T-helper 17 cell (primary cell): ENCODE measurements around the gene POU1F1. TPM values are rescaled to one million over a fixed set of nuclear protein-coding genes. Genes with fewer than 3 reads are reported as not detected.
"Not testable (repeated sequence)": the region's sequence is repeated elsewhere in the genome, so short reads cannot be mapped to it uniquely, and the experiment has no call there.

Experiments used
- ATAC-seq: fragments of 150-1000 bp; cut with Tn5 transposase; 2 replicates; pipeline ENCODE4 v1.10.0; 2021; ENCODE audit warnings: mild to moderate bottlenecking, moderate library complexity
- DNase-seq, 3 donors: peaks; one replicate each; pipeline versions ENCODE4 v3.0.0 to v3.0.0-alpha.2; 2020 to 2021
- H3K9me3 ChIP-seq: one replicate; pipeline ENCODE4 v1.7.0; 2013; ENCODE audit warnings: low read length, mild to moderate bottlenecking; ENCODE audit not compliant: control insufficient read depth, poor library complexity, severe bottlenecking
- H3K27ac Mint-ChIP-seq: one replicate; pipeline ENCODE4 v1.8.0; 2022; ENCODE audit warnings: mild to moderate bottlenecking, moderate library complexity, mixed read lengths
- H3K27me3 Mint-ChIP-seq: one replicate; pipeline ENCODE4 v1.8.0; 2022; ENCODE audit warnings: mixed read lengths
- H3K36me3 Mint-ChIP-seq: one replicate; pipeline ENCODE4 v1.8.0; 2022; ENCODE audit warnings: low read depth, mixed read lengths
- H3K4me1 Mint-ChIP-seq: one replicate; pipeline ENCODE4 v1.8.0; 2022; ENCODE audit warnings: mild to moderate bottlenecking, mixed read lengths
- H3K4me3 Mint-ChIP-seq: one replicate; pipeline ENCODE4 v1.8.0; 2022; ENCODE audit warnings: mild to moderate bottlenecking, moderate library complexity, mixed read lengths
- total RNA-seq, 4 donors: library from RNA in 2 of 4; stranded (reverse) in 2 of 4; gene quantifications; one replicate each; pipeline ENCODE4 v1.2.3 and lab custom pipeline; 2022 to 2026

The POU1F1 gene
- total RNA-seq, 2 donors from 2014 or later: not detected

DNA sequence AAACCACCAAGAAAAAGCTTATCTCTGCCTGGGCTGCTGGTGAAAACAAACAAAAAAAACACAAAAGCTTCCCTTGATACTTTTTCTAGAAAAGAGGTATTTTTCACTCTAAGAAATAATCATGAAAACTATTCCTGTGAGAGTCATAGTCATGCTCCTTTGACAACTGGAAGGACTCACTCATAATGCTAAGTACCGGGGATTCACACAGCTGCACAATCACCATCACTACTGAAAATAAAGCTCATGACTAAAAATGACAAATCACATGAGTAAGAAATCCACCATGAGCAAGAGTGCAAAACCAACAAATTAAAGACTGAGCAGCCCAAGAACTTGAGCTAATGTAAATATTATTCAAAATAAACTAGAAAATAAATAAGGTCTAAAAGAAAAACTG is 10.6 kb upstream of the POU1F1 start:
- peaks cover 25% of the 10 kb centered on the region for H3K27me3 Mint-ChIP-seq
- H3K4me1 Mint-ChIP-seq: no peaks in the 10 kb centered on the region
- H3K36me3 Mint-ChIP-seq: peaks cover 5% of the 10 kb centered on the region
- ATAC-seq: no peak
- no peak for DNase-seq
- H3K9me3 ChIP-seq: no peaks in the 10 kb centered on the region
- H3K4me3 Mint-ChIP-seq: no peak overlapping the region
- H3K27ac Mint-ChIP-seq: no peak overlapping the region

DNA sequence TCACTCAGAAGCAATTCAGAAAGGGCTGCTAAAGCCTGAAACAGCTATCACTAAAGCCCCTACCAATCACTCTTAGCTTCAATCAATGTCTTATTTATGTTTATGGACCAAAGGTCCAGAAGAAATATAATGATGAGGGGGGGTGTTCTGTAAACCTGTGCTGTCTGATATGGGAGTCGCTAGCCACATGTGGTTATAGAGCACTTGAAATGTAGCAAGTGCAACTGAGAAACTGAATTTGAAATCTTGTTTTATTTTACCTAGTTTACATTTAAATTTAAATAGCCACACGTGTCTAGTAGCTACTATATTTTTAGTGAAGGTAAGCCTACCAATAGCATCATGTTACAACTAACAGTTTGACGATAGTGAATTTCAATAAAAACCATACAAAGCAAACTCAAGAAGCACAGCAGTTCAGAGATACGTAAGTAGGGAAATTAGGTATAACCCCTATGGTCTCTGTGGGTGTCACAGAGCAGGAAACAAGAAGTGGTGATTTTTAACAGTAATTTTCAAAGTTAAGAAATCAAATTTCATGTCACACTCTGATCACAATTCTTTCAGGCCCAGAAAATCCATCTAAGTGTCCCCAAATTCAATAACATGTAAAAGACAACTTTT is 3.6 kb downstream of the POU1F1 start:
- H3K9me3 ChIP-seq: no peaks in the 10 kb centered on the region
- ATAC-seq (no peak), DNase-seq (no peak)
- Mint-ChIP-seq H3K36me3 (peaks cover 2% of the 10 kb centered on the region), H3K4me3 (no peak overlapping the region), H3K4me1 (peaks cover 10% of the 10 kb centered on the region), H3K27me3 (peaks cover 5% of the 10 kb centered on the region), H3K27ac (no peak overlapping the region)

DNA sequence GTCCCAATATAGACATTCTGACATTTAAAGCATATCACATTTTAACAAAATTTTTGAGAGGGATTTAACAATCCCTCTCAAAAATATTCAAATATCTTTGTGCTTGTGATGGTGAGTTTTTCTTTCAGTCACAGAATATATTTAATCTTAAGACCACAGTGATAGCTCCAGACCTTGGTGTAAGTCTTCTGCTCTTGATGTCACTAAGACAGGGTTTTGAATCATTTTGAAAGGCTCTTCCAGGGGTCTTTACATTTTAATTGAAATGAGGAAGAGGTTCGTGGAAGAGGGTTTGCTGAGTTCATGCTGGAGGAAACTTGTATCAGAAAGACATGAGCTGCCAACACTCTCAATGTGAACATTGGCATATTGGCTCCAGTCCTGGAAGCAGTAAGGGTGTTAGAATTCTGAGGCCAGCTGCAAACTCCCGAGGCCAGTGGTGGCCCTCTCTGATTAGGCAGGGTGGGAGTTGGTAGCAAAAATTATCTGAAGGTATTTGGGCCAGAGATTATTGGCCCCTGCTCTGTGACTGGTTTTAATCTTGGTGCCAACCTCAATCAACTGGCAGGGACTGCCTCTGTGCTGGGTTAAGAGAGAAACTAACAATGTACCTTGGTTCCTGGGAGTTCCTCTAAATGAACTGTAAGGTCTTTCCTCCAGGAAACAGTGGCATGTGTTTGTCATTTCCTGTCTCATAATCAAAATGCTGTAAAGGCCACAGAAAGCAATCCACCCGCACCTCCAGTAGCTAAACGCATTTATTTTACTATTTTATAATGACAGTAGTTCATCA is 5.3 kb downstream of the POU1F1 start:
- Mint-ChIP-seq H3K4me3 (no peak overlapping the region), H3K27me3 (no peaks in the 10 kb centered on the region), H3K4me1 (peaks cover 10% of the 10 kb centered on the region), H3K36me3 (peaks cover 2% of the 10 kb centered on the region), H3K27ac (peak overlapping the region; percentile 32)
- no peaks in the 10 kb centered on the region for H3K9me3 ChIP-seq
- ATAC-seq: no peak
- no peak for DNase-seq

DNA sequence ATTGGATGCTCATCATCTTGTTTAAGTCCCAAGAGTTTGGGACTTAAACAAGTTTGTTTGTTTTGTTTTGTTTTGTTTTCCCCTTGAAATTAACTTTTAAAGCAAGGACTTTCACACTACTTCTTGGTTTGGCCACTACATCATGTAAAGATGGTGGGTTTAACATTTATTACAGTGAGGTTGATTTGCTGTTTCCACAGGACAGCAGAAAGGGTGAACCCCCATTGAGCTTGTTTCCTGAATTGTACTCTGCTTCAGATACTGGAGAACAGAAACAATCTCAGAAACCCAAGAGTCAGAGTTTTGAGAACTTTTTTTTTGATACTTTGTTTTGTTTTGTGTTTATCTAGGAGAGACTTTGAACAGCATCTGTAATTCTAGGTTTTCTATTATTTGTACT is 6.7 kb downstream of the POU1F1 start:
- no peaks in the 10 kb centered on the region for H3K27me3 Mint-ChIP-seq
- H3K27ac Mint-ChIP-seq: no peak overlapping the region
- H3K9me3 ChIP-seq: no peaks in the 10 kb centered on the region
- ATAC-seq: no peak
- no peak overlapping the region for H3K4me3 Mint-ChIP-seq
- no peak for DNase-seq
- peaks cover 10% of the 10 kb centered on the region for H3K4me1 Mint-ChIP-seq
- peaks cover 2% of the 10 kb centered on the region for H3K36me3 Mint-ChIP-seq

DNA sequence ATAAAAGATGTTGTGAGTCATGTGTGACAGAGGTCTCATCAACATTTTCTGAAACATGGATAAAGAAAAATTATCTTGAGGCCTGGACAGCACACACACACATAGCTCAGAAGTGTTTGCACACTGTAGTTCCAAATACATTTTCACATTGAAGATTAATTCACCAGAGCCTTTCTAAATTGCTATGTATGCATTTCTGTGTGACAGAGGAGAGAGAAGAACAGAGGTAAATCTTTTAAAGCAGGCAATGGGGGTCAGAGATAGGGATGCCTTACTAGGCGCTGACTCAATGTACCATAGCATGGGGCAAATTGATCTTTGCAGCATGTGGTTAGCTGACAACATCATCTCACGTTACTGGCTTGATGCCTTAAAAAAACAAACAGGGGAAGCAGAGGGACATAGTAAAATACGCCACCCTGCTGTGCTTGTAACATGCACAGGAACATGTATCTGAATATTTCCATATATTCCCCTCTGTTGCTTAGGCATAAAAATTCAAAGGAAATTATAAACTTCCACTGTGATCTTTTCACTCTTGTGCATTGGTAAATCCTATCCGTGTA is 7.7 kb downstream of the POU1F1 start:
- DNase-seq (no peak), ATAC-seq (no peak)
- H3K9me3 ChIP-seq: no peaks in the 10 kb centered on the region
- H3K36me3 Mint-ChIP-seq: peaks cover 2% of the 10 kb centered on the region
- peaks cover 10% of the 10 kb centered on the region for H3K4me1 Mint-ChIP-seq
- no peaks in the 10 kb centered on the region for H3K27me3 Mint-ChIP-seq
- no peak overlapping the region for H3K4me3 Mint-ChIP-seq
- no peak overlapping the region for H3K27ac Mint-ChIP-seq

DNA sequence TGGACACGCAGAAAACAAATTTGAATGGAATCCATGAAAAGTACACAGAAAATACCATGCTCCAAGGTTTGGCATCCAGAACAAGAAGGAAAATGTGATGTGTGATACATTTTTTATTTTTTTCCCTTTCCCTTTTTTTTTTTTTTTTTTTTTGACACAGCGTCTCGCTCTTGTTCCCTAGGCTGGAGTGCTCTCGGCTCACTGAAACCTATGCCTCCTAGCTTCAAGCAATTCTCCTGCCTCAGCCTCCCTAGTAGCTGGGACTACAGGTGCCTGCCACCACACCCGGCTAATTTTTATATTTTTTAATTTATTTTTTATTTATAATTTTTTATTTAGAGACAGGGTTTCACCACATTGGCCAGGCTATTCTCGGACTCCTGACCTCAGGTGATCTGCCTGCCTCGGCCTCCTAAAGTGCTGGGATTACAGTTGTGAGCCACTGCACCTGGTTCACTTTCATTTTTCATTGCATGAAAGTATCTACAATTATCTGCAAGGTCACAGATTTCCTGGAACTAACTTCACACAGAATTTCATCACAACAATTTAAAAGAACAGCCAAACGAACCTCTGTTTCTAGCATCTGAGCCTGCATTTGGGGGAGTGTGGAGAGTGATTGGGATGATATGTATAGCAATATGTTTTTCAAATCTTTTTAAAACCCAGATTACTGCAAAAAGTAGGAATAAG is 8.3 kb downstream of the POU1F1 start:
- no peak for DNase-seq
- H3K4me1 Mint-ChIP-seq: peaks cover 10% of the 10 kb centered on the region
- H3K9me3 ChIP-seq: no peaks in the 10 kb centered on the region
- no peak overlapping the region for H3K27ac Mint-ChIP-seq
- H3K36me3 Mint-ChIP-seq: no peaks in the 10 kb centered on the region
- no peak for ATAC-seq
- H3K27me3 Mint-ChIP-seq: no peaks in the 10 kb centered on the region
- H3K4me3 Mint-ChIP-seq: no peak overlapping the region

DNA sequence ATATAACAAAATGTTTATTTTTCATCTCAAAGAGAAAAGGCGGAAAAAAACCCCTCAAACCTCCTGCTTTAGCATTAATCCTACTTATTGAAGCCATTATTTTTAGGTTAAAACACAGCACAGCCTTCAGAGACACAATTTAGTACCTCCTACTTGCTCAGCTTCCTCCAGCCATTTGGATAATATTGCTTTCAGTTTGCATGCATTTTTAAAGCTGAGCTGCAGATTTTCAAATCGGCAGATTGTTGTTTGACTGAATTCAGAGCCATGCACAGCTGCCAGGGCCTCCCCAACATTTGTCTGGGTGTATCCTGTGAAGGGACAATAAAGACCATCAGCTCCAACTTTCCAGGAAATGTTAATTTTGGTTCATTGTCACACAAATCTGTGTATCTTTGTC is 14.5 kb downstream of the POU1F1 start:
- no peak overlapping the region for H3K4me3 Mint-ChIP-seq
- no peak overlapping the region for H3K27ac Mint-ChIP-seq
- H3K27me3 Mint-ChIP-seq: no peaks in the 10 kb centered on the region
- ATAC-seq: no peak
- DNase-seq: no peak
- H3K4me1 Mint-ChIP-seq: no peaks in the 10 kb centered on the region
- no peaks in the 10 kb centered on the region for H3K9me3 ChIP-seq
- H3K36me3 Mint-ChIP-seq: no peaks in the 10 kb centered on the region

DNA sequence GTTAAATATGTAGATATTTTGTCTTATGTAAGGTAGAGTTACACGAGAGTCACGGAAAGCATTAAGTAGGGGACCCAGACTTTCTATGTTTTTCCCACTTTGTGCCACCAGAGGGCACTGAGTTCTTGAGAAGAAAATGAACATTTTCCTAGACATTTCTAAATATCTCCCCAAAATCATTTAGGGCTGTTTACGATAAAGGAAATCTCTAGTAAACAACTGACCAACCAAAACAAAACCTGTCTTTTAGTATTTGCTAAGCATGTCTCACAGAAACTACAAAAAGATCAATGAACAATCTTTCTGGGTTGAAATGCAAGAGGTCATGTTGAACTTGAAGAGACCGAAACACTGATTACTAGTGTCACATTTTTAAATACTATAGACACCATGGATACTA is 16.1 kb downstream of the POU1F1 start:
- DNase-seq (peak in 1 of 3 donors; percentile 16), ATAC-seq (peak; percentile 69)
- no peaks in the 10 kb centered on the region for H3K36me3 Mint-ChIP-seq
- H3K27ac Mint-ChIP-seq: no peak overlapping the region
- H3K9me3 ChIP-seq: no peaks in the 10 kb centered on the region
- H3K4me1 Mint-ChIP-seq: no peaks in the 10 kb centered on the region
- no peak overlapping the region for H3K4me3 Mint-ChIP-seq
- no peaks in the 10 kb centered on the region for H3K27me3 Mint-ChIP-seq

DNA sequence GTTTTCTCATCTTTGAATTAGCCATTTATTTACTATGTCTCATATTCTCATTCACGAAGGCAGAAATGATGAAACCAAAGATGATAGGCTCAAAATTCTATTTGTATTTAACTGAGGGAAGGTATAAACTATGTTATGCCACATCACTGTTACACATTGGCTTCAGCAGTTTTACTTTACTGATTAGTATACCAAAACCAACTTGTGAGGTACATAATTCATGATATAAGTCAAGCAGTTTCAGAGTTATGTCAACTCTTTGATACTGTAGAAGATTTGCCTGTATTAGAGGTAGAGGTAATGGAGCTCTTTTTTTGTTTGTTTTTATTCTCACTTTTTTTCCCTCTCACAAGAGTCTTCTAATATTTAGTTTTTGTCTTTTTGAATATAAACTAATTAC is 26.4 kb downstream of the POU1F1 start:
- no peak for DNase-seq

DNA sequence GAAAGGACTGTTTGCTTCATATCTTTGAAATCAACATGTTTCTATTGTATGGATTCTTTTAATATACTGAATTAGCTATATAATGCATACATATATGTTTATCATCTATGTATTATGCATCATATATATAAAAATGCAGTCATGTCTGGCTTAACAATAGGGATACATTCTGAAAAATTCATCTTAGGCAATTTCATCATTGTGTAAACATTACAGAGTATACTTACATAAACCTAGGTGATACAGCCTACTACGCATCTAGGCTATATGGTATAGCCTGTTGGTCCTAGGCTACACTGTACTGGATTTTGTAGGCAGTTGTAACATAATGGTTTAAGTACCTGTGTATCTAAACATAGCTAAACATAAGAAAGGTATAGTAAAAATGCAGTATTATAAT is 27.6 kb downstream of the POU1F1 start:
- peaks cover 4% of the 10 kb centered on the region for H3K36me3 Mint-ChIP-seq
- ATAC-seq: no peak
- H3K4me1 Mint-ChIP-seq: peaks cover 8% of the 10 kb centered on the region
- H3K4me3 Mint-ChIP-seq: no peak overlapping the region
- DNase-seq: no peak
- no peak overlapping the region for H3K27ac Mint-ChIP-seq
- H3K9me3 ChIP-seq: no peaks in the 10 kb centered on the region
- H3K27me3 Mint-ChIP-seq: no peaks in the 10 kb centered on the region

More for the DNA sequence above, 26.4 kb downstream of the POU1F1 start:
- H3K4me1 Mint-ChIP-seq: peaks cover 5% of the 10 kb centered on the region
- H3K27ac Mint-ChIP-seq: no peak overlapping the region
- no peak overlapping the region for H3K4me3 Mint-ChIP-seq
- H3K9me3 ChIP-seq: no peaks in the 10 kb centered on the region
- peaks cover 4% of the 10 kb centered on the region for H3K36me3 Mint-ChIP-seq
- ATAC-seq: no peak
- H3K27me3 Mint-ChIP-seq: no peaks in the 10 kb centered on the region

DNA sequence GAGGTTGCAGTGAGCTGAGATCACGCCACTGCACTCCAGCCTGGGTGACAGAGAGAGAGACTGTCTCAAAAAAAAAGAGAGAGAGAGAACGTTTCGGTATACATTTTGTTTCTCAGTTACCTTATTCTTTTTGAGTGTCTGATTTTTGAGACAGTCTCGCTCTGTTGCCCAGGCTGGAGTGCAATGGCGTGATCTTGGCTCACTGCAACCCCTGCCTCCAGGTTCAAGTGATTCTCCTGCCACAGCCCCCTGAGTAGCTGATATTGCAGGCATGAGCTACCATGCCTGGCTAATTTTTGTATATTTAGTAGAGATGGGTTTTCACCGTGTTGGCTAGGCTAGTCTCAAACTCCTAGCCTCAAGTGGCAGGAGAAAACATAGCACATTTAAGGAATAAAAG is 28.2 kb downstream of the POU1F1 start:
- ATAC-seq, DNase-seq, H3K4me3 Mint-ChIP-seq, H3K4me1 Mint-ChIP-seq, H3K9me3 ChIP-seq, H3K27ac Mint-ChIP-seq, H3K36me3 Mint-ChIP-seq, H3K27me3 Mint-ChIP-seq: not testable (repeated sequence)

DNA sequence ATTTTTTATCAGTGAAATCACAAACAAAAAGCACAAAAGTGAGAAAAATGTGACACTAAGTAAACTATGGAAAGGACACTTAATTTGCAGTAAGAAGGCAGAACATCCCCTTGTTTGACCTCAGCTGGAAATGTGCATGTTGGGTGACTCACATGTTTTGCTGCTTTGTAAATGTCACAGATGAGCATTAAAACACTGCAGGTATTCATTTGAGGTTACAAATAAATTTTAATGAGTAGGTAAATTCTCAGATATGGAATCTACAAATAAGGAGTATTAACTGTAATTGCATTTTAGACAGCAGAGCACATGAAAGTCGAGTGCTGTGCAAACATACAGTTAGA is 29.0 kb downstream of the POU1F1 start:
- DNase-seq (no peak), ATAC-seq (no peak)
- no peaks in the 10 kb centered on the region for H3K27me3 Mint-ChIP-seq
- H3K36me3 Mint-ChIP-seq: peaks cover 4% of the 10 kb centered on the region
- no peak overlapping the region for H3K4me3 Mint-ChIP-seq
- H3K9me3 ChIP-seq: no peaks in the 10 kb centered on the region
- H3K27ac Mint-ChIP-seq: no peak overlapping the region
- peaks cover 10% of the 10 kb centered on the region for H3K4me1 Mint-ChIP-seq

DNA sequence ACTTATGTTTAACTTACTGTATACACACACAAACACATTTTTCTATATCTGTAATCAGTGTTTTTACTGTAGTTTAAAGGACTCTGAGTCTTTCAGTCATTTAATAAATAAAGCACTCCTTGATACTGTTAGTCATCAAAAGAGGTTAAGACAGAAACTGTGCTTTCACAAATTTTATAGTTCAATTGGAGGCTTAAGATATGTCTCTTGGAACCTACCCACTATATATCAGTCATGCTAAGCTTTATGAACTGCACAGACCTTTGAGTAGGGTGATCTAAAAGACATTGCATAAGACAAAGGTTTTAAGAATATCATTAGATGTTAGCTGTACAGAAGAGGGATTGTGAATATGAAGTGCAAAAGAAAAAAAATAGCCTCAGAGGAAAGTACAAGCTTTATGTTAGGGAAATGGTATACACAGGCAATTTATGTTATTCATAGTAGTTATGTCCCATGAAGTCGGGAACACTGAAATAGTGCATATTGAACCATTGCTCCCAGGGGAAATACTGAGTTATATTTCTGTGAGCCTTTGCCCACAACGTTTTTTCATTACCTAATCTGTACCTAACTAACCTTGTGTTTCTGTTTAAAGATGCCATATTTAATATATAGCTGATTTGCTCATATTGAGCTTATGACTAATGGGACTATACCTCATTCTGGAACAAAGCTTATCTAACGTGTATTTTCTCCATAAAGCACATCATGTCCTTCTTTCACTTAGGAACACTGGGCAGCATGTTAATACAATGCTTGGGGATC is 29.5 kb downstream of the POU1F1 start:
- H3K27me3 Mint-ChIP-seq: no peaks in the 10 kb centered on the region
- H3K4me3 Mint-ChIP-seq: no peak overlapping the region
- peaks cover 12% of the 10 kb centered on the region for H3K4me1 Mint-ChIP-seq
- H3K27ac Mint-ChIP-seq: peak overlapping the region; percentile 47
- H3K36me3 Mint-ChIP-seq: peaks cover 4% of the 10 kb centered on the region
- DNase-seq (no peak), ATAC-seq (no peak)
- no peaks in the 10 kb centered on the region for H3K9me3 ChIP-seq
